MCF 10A (cell line): ENCODE results near the gene SUPT4H1. TPM values are rescaled to one million over a fixed set of nuclear protein-coding genes. Genes with fewer than 3 reads are reported as not detected.

Experiments used
- BruUV-seq: library from RNA; stranded (reverse); fragments of 400-500 nt; replicated peaks from 2 replicates; lab custom pipeline; 2021; lab: Mats Ljungman, UMichigan
- CTCF ChIA-PET: fragments of 300-600 bp; sonication (Branson Sonifier 250); formaldehyde crosslinking; extraction: SDS; loops from one replicate; lab custom pipeline; 2021; ENCODE audit warnings: antibody characterized with exemption, inconsistent platforms; lab: Yijun Ruan, JAX
- POLR2A ChIA-PET: fragments of 300-600, 350-650 bp; sonication (Branson Sonifier 250); formaldehyde crosslinking; extraction: SDS; loops from one replicate; lab custom pipeline; 2020; ENCODE audit warnings: antibody characterized with exemption, inconsistent platforms; lab: Yijun Ruan, JAX
- DNase-seq: peaks from one replicate; pipeline ENCODE4 v3.0.0-alpha.2; 2018; ENCODE audit not compliant: unreplicated experiment
- H3K27ac Mint-ChIP-seq: one replicate; pipeline ENCODE4 v1.8.0; 2022; ENCODE audit warnings: mild to moderate bottlenecking, low read depth, mixed read lengths; ENCODE audit not compliant: unreplicated experiment
- H3K27me3 Mint-ChIP-seq: one replicate; pipeline ENCODE4 v1.8.0; 2022; ENCODE audit warnings: mixed read lengths; ENCODE audit not compliant: insufficient read depth, unreplicated experiment
- H3K36me3 Mint-ChIP-seq: one replicate; pipeline ENCODE4 v1.8.0; 2022; ENCODE audit warnings: mild to moderate bottlenecking, moderate library complexity, mixed read lengths; ENCODE audit not compliant: insufficient read depth, unreplicated experiment
- H3K4me1 Mint-ChIP-seq: one replicate; pipeline ENCODE4 v1.8.0; 2022; ENCODE audit warnings: mixed read lengths; ENCODE audit not compliant: insufficient read depth, unreplicated experiment
- H3K4me3 Mint-ChIP-seq: one replicate; pipeline ENCODE4 v1.8.0; 2022; ENCODE audit warnings: mild to moderate bottlenecking, moderate library complexity, mixed read lengths; ENCODE audit not compliant: unreplicated experiment
- H3K9me3 Mint-ChIP-seq: one replicate; pipeline ENCODE4 v1.8.0; 2022; ENCODE audit warnings: mixed read lengths; ENCODE audit not compliant: unreplicated experiment
- CTCF ChIP-seq: fragments of 200-600 bp; IDR thresholded peaks from one replicate; pipeline ENCODE4 v1.8.0; 2022; ENCODE audit warnings: antibody characterized with exemption, mild to moderate bottlenecking; ENCODE audit not compliant: unreplicated experiment
- intact Hi-C: fragments of 100-400 bp; cut with micrococcal nuclease; formaldehyde crosslinking; loops from 2 replicates; pipeline ENCODE4 v1.14.1; 2022
- total RNA-seq: library from RNA; stranded (reverse); gene quantifications from 2 replicates; pipeline ENCODE4 v1.2.3, GENCODE V29; 2022

The SUPT4H1 gene
- total RNA-seq, 1 experiment from 2014 or later = 63.4 TPM

- no peak for DNase-seq
- no peak overlapping the region for H3K4me3 Mint-ChIP-seq
- BruUV-seq = no TSS peak
- H3K27ac Mint-ChIP-seq = no peak overlapping the region
- intact Hi-C loops = no loop called here
- ChIA-PET POLR2A (interaction anchor here (1.8 kb wide), 1 partner anchor 97 kb away, joined by 5 read pairs; the partner anchor contains the start of gene RNF43), CTCF (no interaction called here)
- TF ChIP-seq CTCF = no peak
- H3K9me3 Mint-ChIP-seq = no peaks in the 10 kb centered on the region
- H3K4me1 Mint-ChIP-seq = peaks cover 11% of the 10 kb centered on the region
- peaks cover 11% of the 10 kb centered on the region for H3K27me3 Mint-ChIP-seq
- H3K36me3 Mint-ChIP-seq = no peaks in the 10 kb centered on the region
Measured at GRCh38 chr17:58320570-58321323, 31.3 kb downstream of the SUPT4H1 start.

- Mint-ChIP-seq H3K4me3 (no peak overlapping the region), H3K27me3 (peaks cover 5% of the 10 kb centered on the region), H3K36me3 (no peaks in the 10 kb centered on the region), H3K27ac (no peak overlapping the region), H3K9me3 (no peaks in the 10 kb centered on the region), H3K4me1 (peaks cover 11% of the 10 kb centered on the region)
- DNase-seq = no peak
- intact Hi-C loops = no loop called here
- no peak for TF ChIP-seq CTCF
- no TSS peak for BruUV-seq
- POLR2A ChIA-PET = interaction anchor here (0.6 to 1.8 kb wide), 2 partner anchors 87 to 97 kb away, joined by 3 to 5 read pairs; partner anchors contain the start of gene RNF43
- CTCF ChIA-PET = no interaction called here
Measured at GRCh38 chr17:58320163-58320558, 31.8 kb downstream of the SUPT4H1 start.

- no peaks in the 10 kb centered on the region for H3K27me3 Mint-ChIP-seq
- no peak for TF ChIP-seq CTCF
- CTCF ChIA-PET = interaction anchor here (0.8 to 6.8 kb wide), 3 partner anchors 118 to 1076 kb away, joined by 4 to 127 read pairs (median 35); no protein-coding TSS in a partner anchor
- no peak overlapping the region for H3K4me3 Mint-ChIP-seq
- POLR2A ChIA-PET = interaction anchor here (0.6 kb wide), 1 partner anchor 88 kb away, joined by 3 read pairs; no protein-coding TSS in a partner anchor
- H3K36me3 Mint-ChIP-seq = no peaks in the 10 kb centered on the region
- intact Hi-C loops = no loop called here
- BruUV-seq = no TSS peak
- H3K4me1 Mint-ChIP-seq = peaks cover 11% of the 10 kb centered on the region
- no peak for DNase-seq
- H3K9me3 Mint-ChIP-seq = no peaks in the 10 kb centered on the region
- no peak overlapping the region for H3K27ac Mint-ChIP-seq
Measured at GRCh38 chr17:58319173-58320162, 32.5 kb downstream of the SUPT4H1 start.
